Ovary (tissue), 9 donors: ENCODE measurements around the gene CDKL4. TPM values are rescaled to one million over a fixed set of nuclear protein-coding genes. Genes with fewer than 3 reads are reported as not detected.

Source experiments
- DNase-seq, 5 donors: peaks; one replicate each; pipeline ENCODE4 v3.0.0-alpha.2; 2019 to 2020
- H3K27ac ChIP-seq, 2 donors: fragments of 200-600 bp; one replicate each; pipeline versions ENCODE4 v1.5.1 to v1.8.0; 2019 to 2022
- H3K27me3 ChIP-seq: fragments of 200-600 bp; one replicate; pipeline ENCODE4 v1.8.0; 2022
- H3K36me3 ChIP-seq: fragments of 200-600 bp; sonication (generic); one replicate; pipeline ENCODE4 v1.5.1; 2019
- H3K4me1 ChIP-seq: one replicate; pipeline ENCODE4 v1.8.1; 2013; ENCODE audit warnings: mild to moderate bottlenecking, moderate library complexity; ENCODE audit not compliant: insufficient read depth
- H3K4me3 ChIP-seq: fragments of 200-600 bp; sonication (generic); one replicate; pipeline ENCODE4 v1.5.1; 2017
- H3K9me3 ChIP-seq, 2 donors: fragments of 200-600 bp in 1 of 2; sonication (generic) in 1 of 2; one replicate each; pipeline versions ENCODE4 v1.5.1 to v1.8.1; 2013 to 2019; ENCODE audit warnings: mild to moderate bottlenecking in 1 of 2, moderate library complexity in 1 of 2
- EP300 ChIP-seq: sonication (generic); formaldehyde crosslinking; IDR thresholded peaks from one replicate; pipeline ENCODE4 v1.6.1; 2017; ENCODE audit warnings: antibody characterized with exemption
- POLR2A ChIP-seq: fragments of 450-650 bp; IDR thresholded peaks from one replicate; pipeline ENCODE4 v1.6.1; 2017; ENCODE audit warnings: antibody characterized with exemption, mild to moderate bottlenecking, moderate library complexity
- WGBS, 3 donors: extraction: QIAGEN DNeasy Blood & Tissue Kit in 1 of 3; methylation state at CpG; one replicate each; pipeline versions ENCODE4 v1.1.5 to v1.1.7; 2013 to 2017; 5-methylcytosine and 5-hydroxymethylcytosine counted together
- intact Hi-C, 4 donors: fragments of 100-400 bp; cut with DNase I; formaldehyde crosslinking; loops; one replicate each; pipeline versions ENCODE4 v1.11.0 to v1.15.1; 2022 to 2023
- polyA plus RNA-seq, 2 donors: library from polyadenylated mRNA; stranded (reverse); fragments of 200-250 nt in 1 of 2; fragments of 350-450 nt in 1 of 2; fragmentation: Illumina TruSeq in 1 of 2; extraction: RNeasy Lipid Tissue Mini Kit (QIAGEN cat#74804) in 1 of 2; gene quantifications; one replicate each; pipeline ENCODE4 v1.2.3, GENCODE V29; 2013 to 2014
- total RNA-seq, 7 donors: library from RNA; depleted of rRNA in 2 of 7; stranded (reverse); fragments of >200 nt in 2 of 7; fragmentation: NEBNext Ultra II Directional in 3 of 7; extraction: Animal tissue kit (Norgen Biotek cat#: 25700) in 3 of 7; gene quantifications; one replicate each; pipeline versions ENCODE4 v1.1.0 to v1.2.4, GENCODE V29; 2016 to 2023
- TF ChIP-seq, protein P1 (sequence below), 3 donors: fragments of 450-650 bp in 2 of 3; fragments of 200-600 bp in 1 of 3; IDR thresholded peaks; one replicate each; pipeline versions ENCODE4 v1.5.1 to v1.8.0; 2016 to 2022; ENCODE audit warnings: antibody characterized with exemption in 3 of 3, mild to moderate bottlenecking in 1 of 3
- donor health status: DM: no; HTN: no; CAD: no; lungs with moderate emphysema.
- donor health status: DM: no; HTN: no; CAD: no.
- donor health status: Bipolar disorder and iron deficiency.
- donor health status: DM: yes; HTN: yes; CAD: no.
- donor health status: DM: no; HTN: no; CAD: no.
- donor health status: DM: yes; HTN: yes; CAD: no.

The CDKL4 gene
- total and polyA plus RNA-seq, 9 donors = 0.12 to 2.7 (median 1.1) TPM; not detected in 1

DNA sequence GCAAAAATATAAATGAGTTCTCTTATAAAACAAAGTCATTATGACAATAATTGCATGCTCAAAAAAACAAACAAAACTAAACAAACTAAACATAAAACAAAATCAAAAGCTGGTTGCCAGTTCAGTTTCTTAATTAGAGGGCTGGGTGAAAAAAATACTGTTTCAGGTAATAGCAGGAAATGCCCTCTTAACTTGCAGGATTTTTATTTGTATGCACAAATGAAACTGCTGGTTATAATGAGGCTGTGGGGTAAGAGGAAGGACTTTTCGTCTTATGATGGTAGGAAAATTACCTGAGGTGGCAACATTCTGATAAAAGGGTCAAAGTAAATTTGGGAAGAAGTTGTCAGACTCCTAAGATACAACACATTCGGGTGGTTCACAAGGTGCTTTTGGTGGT, 21.5 kb upstream of the CDKL4 start:
- no peaks in the 10 kb centered on the region for H3K4me1 ChIP-seq
- H3K36me3 ChIP-seq = no peaks in the 10 kb centered on the region
- no peaks in the 10 kb centered on the region for H3K9me3 ChIP-seq
- H3K27me3 ChIP-seq = no peaks in the 10 kb centered on the region
- no peak for DNase-seq
- no peak overlapping the region for H3K27ac ChIP-seq
- 86 to 91% (median 88%) methylated on average over 2 of the region's 2 CpGs for WGBS, 3 donors
- TF ChIP-seq EP300 = no peak
- TF ChIP-seq, protein P1, sequence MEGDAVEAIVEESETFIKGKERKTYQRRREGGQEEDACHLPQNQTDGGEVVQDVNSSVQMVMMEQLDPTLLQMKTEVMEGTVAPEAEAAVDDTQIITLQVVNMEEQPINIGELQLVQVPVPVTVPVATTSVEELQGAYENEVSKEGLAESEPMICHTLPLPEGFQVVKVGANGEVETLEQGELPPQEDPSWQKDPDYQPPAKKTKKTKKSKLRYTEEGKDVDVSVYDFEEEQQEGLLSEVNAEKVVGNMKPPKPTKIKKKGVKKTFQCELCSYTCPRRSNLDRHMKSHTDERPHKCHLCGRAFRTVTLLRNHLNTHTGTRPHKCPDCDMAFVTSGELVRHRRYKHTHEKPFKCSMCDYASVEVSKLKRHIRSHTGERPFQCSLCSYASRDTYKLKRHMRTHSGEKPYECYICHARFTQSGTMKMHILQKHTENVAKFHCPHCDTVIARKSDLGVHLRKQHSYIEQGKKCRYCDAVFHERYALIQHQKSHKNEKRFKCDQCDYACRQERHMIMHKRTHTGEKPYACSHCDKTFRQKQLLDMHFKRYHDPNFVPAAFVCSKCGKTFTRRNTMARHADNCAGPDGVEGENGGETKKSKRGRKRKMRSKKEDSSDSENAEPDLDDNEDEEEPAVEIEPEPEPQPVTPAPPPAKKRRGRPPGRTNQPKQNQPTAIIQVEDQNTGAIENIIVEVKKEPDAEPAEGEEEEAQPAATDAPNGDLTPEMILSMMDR (IDR thresholded peaks at IDR 0.05) = no peak
- TF ChIP-seq POLR2A = no peak
- no peak overlapping the region for H3K4me3 ChIP-seq
- intact Hi-C loops = no loop called here

DNA sequence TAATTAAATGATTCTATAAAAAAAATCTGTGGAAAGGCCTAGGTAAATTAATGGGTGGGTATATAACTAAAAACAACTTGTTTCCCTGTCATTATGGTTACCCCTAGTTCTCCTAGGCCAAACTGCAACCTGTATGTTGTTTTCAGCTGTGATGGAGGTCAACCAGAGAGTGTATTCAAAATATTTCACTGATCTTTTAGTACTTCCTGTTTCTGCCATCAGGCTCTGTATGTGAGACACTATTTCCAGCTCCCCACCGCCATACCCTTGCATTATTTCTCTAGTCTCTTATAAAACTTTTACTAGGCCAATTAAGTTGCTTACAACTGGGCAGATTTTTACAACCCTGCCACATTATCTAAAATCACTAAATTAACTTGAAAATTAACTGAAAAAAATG, 21.0 kb upstream of the CDKL4 start:
- intact Hi-C loops = no loop called here
- Histone ChIP-seq H3K4me1 (no peaks in the 10 kb centered on the region), H3K36me3 (no peaks in the 10 kb centered on the region), H3K27me3 (no peaks in the 10 kb centered on the region), H3K27ac (no peak overlapping the region), H3K4me3 (no peak overlapping the region), H3K9me3 (no peaks in the 10 kb centered on the region)
- WGBS, 3 donors = 87 to 95% (median 89%) methylated on average over 1 of the region's 1 CpG
- TF ChIP-seq POLR2A (no peak), EP300 (no peak)
- TF ChIP-seq, protein P1 (IDR thresholded peaks at IDR 0.05) = no peak
- DNase-seq = no peak

DNA sequence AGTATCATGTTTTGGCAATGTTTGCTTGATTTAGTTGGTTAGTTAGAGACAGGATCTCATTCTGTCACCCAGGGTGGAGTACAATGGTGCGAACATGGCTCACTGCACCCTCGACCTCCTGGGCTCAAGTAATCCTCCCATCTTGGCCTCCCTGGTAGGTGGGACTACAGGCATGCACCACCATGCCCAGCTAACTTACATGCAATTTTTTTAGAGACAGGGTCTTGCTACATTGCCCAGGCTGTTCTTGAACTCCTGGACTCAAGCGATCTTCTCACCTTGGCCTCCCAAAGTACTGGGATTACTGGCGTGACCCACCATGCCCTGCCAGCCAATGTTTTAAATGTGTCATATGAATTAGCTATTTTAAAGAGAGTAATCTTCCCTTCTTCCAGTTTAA, 16.3 kb upstream of the CDKL4 start:
- TF ChIP-seq POLR2A (no peak), EP300 (no peak)
- TF ChIP-seq, protein P1 (IDR thresholded peaks at IDR 0.05) = no peak
- Histone ChIP-seq H3K36me3 (no peaks in the 10 kb centered on the region), H3K4me3 (no peak overlapping the region), H3K27ac (no peak overlapping the region), H3K27me3 (no peaks in the 10 kb centered on the region), H3K4me1 (no peaks in the 10 kb centered on the region), H3K9me3 (no peaks in the 10 kb centered on the region)
- DNase-seq = no peak
- 93 to 97% (median 94%) methylated on average over 4 of the region's 4 CpGs for WGBS, 3 donors
- intact Hi-C loops = no loop called here

DNA sequence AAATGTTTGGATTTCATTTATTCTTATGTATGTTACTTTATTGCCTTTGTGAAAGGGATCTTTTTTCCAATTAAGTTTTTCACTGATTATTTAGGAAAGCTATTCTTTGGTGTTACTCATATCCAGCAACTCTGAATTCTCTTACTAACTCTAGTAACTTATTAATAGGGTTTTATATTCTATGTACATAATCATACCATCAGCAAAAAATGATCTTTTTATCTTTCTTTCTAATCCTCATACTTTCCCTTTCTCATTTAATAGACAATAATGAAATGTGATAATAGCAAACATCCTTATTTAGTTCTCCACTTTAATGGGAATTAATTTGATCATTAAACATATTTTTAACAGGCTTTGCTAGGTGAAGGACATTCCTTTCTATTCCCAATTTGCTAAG, 12.3 kb upstream of the CDKL4 start:
- DNase-seq = no peak
- Histone ChIP-seq H3K36me3 (no peaks in the 10 kb centered on the region), H3K27ac (no peak overlapping the region), H3K9me3 (peaks cover 0 to 3% of the 10 kb centered on the region in 2 donors), H3K27me3 (no peaks in the 10 kb centered on the region), H3K4me3 (no peak overlapping the region), H3K4me1 (no peaks in the 10 kb centered on the region)
- TF ChIP-seq EP300 (no peak), POLR2A (no peak)
- TF ChIP-seq, protein P1 (IDR thresholded peaks at IDR 0.05) = no peak
- intact Hi-C loops = no loop called here
